ENCODE measurements around the gene AP3S2.

AP3S2 gene

DNA sequence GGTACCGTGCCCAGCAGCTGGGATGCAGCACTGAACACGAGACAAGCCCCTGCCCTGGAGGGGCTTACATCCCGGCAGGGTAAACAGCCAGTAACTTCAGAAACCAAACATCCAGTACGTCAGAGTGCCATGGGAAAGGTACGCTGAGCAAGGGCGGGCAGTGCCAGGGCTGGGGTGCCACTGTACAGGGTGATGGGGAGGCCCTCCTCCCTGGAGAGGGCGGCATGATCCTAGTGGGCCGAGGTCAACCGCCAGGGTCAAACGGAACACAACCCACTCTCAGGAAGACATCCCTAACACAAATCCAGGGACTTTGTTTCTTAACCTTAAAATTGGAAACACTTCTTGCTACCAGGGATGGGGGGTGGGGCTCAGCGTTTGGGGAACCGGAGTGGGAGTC is 63.2 kb downstream of the AP3S2 start:
- DNase-seq: no peak

DNA sequence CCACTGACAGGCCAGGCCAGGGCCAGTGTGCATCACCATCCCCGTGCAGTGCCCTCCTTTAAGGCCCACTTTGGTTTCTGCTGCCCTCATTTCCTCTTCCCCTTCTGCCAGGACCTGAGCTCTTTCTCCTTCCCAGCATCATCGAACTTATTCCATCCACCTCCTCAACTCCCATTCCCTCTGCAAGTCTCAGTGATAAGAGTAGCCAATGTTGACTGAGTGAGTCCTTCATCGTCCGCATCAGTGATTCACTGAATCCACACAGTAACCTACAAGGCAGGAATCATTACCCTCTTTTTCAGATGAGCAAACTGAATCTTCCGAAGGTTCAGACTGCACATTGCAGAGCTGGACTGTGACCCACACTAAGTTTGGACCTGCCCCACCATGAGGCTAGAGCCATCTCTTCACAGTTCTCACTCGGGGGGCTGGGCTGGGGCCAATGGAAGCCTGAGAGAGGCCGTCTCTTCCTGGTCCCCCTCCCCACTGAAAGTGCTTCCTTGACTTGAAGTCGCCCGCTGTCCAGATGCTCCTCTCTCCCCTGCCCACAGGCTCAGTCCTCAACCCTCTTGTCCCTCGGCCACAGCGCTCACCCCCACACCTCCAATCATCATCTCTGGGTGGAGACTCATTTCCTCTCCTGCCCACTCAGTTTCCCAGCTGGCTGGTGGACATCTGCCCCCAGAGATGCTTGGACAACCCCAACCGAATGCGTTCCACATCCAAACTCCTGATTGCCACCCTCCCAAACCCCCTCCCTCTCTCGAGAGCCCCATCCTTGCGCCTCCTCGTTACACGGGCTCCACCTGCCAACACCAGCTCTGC is 64.0 kb downstream of the AP3S2 start:
- no peak for DNase-seq

DNA sequence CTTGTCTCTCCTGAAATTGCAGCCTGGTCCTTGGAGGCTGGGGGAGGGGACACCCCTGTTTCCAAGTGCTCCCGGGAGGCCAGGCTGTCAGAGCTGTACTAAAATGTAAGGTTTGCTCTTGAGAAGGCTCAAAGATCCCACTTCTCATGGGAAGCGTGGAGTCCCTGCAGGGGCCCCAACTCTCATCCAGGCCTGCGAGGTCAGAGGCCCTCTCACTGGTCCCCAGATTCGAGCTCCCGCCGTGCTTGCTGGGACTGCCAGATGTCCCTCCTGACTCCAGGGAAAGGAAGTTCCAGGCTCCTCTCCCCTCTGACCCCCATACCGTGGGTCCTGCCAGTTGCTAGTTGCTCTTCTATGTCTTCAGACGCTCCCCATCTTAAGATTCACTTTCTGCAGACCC is 64.6 kb downstream of the AP3S2 start:
- DNase-seq: no peak

DNA sequence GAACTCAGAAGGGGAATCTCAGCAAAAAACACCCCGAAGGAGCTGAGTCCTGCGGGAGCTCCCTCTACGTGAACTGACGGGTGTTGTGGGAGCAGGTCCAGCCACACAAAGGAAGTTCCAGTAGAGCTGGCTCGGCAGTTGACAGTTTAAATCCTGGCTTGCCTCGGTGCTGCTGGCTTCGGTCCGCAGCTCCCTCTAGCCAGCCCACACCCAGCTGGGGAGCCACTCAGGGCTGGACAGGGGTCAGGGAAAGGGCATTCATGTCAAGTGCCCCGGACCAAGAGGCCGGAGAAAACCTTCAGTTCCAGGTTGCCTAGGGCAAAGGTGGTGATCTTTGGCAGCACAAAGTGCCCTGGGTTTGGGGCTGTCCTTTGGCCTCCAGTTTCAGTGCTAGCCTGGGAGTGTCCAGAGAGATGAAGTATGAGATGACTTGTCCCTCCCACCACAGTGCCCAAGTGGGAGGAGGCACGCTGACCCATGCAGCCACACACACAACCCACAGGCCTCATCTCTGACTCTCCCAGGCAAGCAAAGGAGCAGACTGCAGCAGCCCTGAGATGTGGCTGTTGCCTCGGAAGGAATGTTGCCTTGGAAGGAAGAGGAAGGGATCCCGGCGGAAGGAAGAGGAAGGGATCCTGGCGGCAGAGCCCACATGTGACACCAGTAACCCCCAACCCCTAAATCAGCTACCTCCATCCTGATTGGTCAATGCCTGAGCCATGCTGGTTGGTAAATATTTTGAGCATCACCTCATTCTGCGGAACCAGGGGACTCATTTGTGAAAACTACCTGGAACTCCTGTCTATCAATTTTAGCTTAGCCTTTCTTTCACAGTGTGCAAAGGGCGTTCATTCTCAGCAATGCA is 65.3 kb downstream of the AP3S2 start:
- DNase-seq: no peak

DNA sequence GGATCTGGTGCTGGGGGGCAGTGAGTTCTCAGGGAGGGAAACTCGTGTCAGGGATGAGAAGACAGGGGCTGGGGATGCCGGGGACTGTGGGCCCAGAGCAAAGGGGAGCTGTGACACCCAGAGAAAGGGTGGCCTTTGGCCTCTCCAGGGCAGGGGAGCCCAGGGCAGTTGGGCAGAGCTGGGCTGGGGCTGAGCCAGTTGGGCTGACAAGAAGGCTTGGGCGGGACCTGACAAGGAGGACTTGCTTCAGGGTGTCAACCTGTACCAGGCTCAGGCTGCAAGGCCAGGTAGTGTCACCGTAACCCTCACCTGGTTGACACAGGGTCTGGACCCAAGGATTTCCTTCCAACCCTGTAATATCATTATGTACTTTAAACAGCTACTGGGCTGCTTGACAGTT is 66.0 kb downstream of the AP3S2 start:
- DNase-seq: no peak

DNA sequence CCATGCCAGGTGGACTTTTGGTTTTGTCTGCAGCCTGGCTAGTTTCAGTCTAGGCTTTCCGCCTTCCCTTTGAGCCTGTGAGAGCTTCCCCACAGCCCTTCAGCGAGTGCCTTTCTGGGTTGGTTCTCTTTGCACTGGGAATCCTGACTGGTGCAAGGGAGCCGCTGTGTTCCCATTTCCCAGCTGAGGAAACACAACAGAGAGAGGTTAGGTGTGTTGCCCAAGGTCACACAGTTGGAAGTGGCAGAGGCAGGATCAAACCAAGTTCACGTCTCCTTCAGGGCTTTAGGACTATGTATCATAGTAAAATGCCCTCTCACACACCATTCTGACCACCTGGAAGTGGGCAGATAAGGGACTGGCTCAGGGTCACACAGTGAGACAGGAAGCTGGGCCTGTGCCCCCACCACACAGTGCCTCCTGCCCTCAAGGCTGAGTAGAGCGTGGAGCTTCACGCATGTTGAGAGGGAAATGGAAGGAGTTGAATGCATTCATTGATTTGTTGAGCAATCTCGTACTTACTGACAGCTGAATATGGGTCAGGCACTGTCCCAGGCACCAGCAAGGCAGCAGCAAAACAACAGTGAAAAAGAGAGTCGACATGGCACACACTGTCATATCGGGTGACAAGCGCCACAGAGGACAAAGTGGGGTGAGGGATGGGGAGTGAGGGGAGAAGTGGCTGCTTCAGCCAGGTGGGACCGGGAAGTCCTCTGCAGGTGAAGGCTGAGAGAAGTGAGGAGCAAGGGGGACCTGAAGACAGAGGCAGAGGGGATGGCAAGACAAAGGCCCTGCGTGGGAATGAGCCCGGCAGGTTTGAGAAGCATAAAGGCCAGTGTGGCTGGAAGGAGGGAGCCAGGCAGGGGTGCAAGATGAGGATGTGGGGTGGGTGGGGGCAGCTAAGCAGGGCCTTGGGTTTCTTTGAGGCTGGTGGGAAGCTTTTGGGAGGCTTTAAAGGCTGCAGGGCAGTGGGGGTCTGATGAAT is 66.8 kb downstream of the AP3S2 start:
- no peak for DNase-seq

DNA sequence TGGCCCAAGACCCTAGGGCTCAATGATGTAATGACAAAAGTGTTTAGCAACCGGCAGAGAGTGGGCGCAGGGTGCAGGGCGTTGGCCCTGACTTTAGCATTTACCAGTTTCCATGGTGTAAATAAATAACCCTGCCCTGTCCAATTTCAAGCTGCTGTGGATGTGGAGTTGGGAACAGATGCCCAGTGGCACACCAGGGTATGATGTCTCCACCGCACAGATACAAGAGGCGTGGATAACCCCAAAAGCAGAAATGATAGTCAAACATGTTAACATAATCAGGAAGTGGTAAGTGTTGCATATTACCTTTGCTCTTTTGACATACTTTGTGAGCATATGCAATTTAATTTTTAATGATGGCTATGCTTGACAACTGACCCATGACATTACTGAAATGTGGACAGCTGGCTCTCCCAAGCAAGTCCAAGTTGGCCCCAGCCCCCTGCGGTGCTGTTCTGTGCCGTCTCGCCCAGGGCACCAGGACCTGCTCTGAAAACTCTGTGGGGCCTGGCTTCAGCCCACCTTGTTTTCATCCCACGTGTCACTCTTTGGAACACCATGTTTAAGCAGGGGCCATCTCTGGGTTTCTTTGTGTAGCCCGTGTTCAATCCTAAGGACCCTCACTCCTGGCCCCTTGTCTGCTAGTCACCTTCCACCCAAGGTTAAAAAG is 68.4 kb downstream of the AP3S2 start:
- DNase-seq: no peak

DNA sequence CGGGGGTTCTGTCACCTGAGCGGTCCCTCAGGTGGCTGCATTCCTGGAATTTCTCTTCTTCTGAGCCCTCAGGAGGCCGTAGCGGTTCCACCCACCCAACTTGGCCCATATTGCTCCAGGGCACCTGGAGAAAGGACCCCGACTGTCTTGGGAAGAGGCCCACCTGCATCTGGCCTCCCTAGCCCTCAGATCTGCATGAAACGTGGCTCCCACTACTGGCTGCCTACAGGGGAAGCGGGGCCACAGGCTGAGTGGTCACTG is 69.3 kb downstream of the AP3S2 start:
- no peak for DNase-seq

DNA sequence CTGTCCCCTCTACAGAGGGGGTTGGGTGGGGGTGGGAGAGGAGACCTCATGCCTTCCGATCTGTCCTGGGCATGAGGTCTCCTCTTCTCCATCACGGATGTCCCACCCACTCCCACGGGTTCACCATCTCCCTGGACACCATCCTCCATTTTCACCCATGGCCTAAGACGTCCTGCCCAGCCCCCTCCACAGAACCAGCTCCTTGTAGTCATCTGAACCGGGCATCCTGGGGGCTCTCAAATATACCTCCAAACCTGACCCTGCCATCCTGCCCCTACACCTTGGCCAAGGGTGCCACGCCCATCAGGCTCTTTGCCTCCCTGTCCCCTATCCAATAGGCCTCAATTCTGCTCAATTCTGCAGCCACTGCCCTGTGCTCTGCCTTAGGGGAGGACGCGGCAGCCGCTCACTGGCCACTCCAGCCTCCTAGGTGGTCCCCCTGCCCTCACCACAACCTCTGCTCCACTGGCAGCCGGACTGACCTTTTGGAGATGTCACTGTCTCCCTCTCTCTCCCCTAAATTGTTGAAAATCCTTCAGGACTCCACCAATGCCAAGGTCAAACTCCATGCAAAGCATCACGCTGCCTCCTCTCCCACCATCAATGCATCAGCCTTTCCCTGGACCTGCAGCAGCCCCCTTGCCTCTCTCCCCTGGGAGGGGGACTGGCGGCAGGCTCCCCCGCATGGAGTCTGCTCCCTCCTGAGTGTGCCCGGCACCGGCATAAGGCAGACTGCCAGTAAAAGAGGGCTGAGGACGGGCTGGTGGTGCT is 69.8 kb downstream of the AP3S2 start:
- no peak for DNase-seq

DNA sequence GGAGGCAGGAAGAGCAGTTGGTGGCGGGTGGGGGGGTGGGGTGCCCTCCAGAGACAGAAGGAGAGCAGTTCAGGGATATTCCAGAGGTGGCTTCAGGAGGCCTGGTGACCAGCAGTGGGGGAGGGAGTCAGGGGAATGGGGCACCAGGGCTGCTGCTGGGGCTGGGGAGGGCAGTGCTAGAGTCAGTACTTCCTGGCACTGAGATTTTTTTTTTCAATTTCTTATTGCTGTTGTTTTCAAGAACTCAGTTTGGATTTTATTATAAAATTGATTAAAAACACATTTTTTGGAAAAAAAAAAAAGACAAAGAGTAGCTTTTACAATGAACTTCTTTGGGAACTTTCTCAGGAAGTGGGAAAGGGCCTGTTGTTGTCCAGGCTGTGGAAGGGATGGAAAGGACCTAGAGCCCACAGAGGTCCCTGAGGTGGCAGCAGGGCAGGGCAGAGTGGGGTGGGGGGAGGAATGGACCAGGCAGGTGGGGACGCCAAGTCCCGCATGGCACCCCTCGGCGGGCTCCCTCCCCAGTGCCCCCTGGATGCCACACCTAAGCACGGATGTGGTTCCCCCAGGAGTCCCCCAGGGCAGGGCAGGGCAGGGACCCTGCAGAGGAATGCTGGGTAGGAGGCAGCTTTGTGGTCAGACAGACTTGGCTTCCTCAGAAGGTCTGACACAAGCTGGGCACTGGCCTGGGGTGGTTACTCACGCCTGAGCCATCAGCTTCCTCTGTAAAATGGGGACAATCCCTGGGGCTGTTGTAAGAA is 70.7 kb downstream of the AP3S2 start:
- no peak for DNase-seq

DNA sequence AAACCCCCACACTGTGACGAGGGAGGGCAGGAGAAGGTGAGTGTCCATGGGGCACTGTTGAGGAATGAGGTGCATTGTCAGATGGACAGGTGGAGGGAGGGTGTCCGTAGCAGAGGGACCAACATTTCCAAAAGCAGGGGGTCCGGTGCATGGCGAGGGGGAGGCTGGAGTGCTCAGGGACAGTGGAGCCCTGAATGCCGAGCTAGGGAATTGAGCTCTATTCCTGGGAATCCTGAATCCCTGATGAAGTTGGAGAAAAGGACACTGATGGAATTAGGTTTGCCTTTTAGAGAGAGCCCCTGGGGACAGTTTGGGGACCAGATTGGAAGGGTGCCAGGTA is 71.2 kb downstream of the AP3S2 start:
- DNase-seq: no peak

DNA sequence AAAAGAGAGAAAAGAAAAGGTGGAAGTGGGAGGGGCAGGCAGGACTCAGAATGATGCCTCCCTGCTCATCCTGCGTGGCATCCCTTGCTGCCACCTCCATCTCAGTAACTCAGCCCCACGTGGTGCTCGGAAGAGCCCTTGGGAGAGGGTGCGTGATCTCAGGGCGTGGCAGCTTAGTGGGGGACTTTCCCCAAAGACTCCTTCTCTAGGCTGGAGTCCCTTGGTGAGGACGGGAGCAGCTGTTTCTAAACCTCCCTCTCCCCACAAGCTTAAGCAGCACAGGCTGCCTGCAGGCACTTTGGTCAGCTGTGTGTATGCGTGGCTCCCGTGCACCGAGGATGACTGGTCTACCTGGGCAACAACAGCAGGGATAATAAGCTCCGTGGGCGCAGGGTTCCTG is 71.8 kb downstream of the AP3S2 start:
- DNase-seq: no peak

DNA sequence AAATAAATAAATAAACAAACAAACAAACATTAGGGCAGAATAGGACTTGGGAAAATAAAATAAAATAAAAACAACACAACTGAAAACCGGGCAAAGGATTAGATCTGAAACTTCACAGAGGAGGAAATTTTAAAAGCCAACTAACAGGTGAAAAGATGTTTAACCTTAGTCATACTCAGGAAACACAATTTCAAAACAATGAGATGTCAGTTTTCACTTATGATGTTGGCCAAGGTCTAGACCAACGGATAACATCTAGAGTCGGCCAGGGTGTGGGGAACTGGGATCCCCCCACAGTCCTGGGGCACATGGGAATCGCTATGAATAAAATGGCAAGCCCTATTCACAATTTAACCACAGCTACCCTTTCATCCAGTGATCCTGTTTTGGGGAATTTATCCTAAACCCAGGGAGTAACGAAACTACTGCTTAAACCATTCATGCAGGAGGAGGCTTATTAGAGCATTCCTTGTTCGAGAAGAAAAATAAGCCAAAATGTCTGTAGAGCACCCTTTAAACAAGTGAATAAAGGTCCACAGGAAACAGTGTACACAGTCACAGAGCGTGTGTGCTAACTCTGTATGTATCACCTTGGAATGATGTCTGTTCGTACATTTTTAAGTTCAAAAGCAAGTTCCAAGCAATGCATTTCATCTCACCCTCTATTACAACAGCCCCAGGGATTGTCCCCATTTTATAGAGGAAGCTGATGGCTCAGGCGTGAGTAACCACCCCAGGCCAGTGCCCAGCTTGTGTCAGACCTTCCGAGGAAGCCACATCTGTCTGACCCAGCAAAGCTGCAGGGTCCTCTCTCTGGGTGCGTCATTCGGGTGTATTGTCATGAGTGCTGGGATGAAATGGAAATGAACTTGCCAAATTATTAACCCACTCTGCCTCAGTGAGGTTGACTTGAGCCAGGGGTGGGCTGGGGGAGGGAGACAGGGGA is 72.9 kb downstream of the AP3S2 start:
- DNase-seq: no peak

DNA sequence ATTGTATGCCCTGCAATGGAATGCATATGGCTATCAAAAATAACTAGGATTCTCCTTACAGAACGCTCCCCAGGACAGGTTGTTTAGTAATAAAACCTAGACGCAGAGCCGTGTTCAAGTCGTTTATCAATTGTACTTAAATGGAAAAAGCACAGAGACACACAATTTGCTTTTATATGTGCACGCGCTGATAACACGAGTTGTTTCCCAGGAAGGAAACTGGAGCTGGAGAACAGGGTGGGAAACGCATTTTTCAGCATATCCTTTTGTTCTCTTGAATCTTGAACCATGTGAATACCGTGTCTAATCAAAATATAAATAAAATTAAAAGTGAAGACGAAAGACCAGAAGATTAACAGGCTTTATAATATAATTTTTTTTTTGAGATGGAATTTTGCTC is 75.5 kb downstream of the AP3S2 start:
- no peak for DNase-seq

DNA sequence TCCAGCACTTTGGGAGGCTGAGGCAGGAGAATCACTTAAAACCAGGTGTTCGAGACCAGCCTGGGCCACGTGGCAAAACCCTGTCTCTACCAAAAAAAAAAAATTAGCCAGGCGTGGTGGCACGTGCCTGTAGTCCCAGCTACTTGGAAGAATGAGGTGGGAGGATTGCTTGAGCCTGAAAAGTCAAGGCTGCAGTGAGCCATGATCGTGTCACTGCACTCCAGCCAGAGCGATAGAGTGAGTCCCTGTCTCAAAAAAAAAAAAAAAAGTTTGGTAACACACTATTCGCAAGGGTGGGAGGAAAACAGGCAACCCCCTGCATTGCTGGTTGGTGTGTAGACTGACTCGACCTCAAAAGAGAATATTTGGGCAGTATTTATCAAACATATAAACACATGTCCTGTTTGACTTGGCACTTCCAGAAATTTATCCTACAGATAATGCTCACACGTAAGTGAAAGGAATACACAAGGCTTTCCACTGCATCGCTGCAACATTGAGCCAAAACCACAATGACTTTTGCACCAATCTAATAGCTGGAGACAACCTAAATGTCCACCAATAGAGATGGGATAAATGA is 76.0 kb downstream of the AP3S2 start:
- no peak for DNase-seq

DNA sequence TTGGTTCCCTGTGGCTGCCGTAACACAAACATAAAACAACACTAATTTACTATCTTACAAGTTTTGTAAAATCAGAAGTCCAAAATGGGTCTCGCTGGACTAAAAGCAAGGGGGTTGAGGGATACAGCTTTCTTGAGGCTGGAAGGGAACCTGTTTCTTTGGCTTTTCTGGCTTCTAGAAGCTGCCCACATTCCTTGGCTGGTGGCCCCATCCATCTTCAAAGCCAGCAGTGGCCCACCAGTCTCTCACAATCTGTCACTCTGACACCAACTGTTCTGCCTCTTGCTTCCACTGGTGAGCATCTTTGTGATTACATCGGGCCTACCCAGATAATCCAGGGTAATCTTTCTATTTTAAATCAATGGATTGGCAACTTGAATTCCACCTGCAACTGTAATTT is 78.0 kb downstream of the AP3S2 start:
- DNase-seq: no peak

DNA sequence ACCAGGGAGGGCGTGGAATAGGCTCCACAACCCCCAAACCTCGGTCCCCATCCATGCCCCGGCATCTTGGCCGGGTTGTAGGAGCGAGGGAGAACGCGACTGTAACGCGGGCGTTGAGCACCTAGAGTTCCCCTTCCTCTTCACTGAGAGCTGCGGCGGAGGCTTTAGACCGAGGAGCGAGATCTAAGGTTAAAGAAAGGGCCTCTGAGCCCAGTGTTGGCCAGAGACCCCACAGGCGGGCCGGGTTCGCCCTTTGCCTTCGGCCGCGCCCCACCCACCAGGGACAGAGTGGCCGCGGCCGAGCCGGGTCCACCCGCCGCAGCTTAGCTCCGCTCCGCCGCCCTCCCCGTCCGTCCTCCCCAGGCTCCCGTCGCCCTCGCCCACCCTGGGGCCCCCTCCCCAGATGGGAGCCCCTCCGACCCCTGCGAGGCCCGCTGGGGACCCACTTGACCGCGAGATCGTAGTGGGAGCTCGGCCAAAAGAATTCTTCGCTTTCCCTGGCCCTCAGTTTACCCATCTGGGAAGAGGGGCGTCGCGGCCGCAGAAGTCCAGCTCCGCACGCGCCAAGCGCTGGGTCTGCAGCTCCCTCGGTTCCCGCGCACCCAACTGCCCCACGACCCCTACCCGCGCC is 79.6 kb downstream of the AP3S2 start:
- no peak for DNase-seq

DNA sequence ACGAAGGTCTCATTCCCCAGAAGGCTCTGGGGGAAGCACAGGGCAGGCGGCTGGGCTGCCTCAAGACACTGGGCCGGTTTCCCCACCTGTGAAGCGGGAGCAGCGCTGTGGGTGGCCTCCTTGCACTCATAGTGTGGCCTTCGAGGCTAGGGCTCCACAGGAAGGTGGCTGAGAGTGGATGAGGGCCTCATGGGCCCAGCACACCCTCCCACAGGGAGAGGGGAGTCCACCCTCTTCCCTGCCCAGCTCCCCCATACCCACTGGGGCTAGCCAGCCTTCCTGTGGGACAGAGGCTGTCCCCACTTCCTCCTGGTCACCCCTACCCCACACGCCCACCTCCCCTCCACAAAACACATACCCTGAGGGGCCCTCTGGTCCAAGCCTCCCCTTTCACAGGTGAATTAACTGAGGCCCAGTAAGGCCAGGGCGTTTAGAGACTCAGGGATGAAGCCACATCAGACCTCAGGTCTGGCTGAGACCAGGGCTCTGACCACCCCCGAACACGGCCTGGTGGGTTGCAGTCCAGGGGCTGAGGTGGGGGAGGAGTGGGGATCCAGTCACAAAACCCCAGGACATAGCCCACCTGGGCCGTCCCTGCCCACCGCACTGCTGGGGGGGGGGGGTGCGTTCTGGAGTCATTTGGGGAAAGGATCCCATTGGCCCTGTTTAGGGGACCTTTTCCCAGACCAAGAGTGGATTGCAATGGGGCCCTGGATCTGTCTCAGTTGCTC is 80.2 kb downstream of the AP3S2 start:
- DNase-seq: no peak
